SK-N-SH (cell line): ENCODE measurements around the gene PTCH2.

ENCODE experiments used
- CHD2 ChIP-seq: fragments of 150-350 bp; IDR thresholded peaks from 2 replicates; pipeline ENCODE4 v1.6.1; 2018; ENCODE audit warnings: low read length; ENCODE audit not compliant: partially characterized antibody
- CTCF ChIP-seq: fragments of 200-600 bp; sonication (generic); IDR thresholded peaks from 2 replicates; pipeline ENCODE4 v1.6.1; 2017; ENCODE audit warnings: antibody characterized with exemption, mild to moderate bottlenecking, moderate library complexity
- MXI1 ChIP-seq: IDR thresholded peaks from 2 replicates; pipeline ENCODE4 v1.6.1; 2012; ENCODE audit warnings: mild to moderate bottlenecking, low read depth, low read length, improper control_type of control experiment
- RCOR1 ChIP-seq: fragments of 150-350 bp; IDR thresholded peaks from 2 replicates; pipeline ENCODE4 v1.6.1; 2017; ENCODE audit warnings: antibody characterized with exemption, low read length
- REST ChIP-seq: IDR thresholded peaks from 2 replicates; pipeline ENCODE4 v1.6.1; 2012; ENCODE audit warnings: mild to moderate bottlenecking, low read depth, low read length, moderate library complexity
- SIN3A ChIP-seq: IDR thresholded peaks from 2 replicates; pipeline ENCODE4 v1.6.1; 2012; ENCODE audit warnings: low read depth, mild to moderate bottlenecking, low read length, moderate library complexity, borderline replicate concordance
- TAF1 ChIP-seq: IDR thresholded peaks from 2 replicates; pipeline ENCODE4 v1.6.1; 2012; ENCODE audit warnings: low read depth, mild to moderate bottlenecking, low read length, moderate library complexity, borderline replicate concordance
- YY1 ChIP-seq: IDR thresholded peaks from 2 replicates; pipeline ENCODE4 v1.4.0; 2012; ENCODE audit warnings: low read depth, mild to moderate bottlenecking

GRCh38 chr1:44851308-44851707 is 8.3 kb upstream of the PTCH2 start:
- TF ChIP-seq CTCF (no peak), RCOR1 (no peak), CHD2 (no peak), REST (no peak), TAF1 (no peak), YY1 (no peak), SIN3A (no peak), MXI1 (no peak)
